ENCODE data around the gene TLR3. TPM values are rescaled to one million over a fixed set of nuclear protein-coding genes. Genes with fewer than 3 reads are reported as not detected.

TLR3 gene
- total RNA-seq, 4 donors from 2014 or later: 0.47 to 2.5 (median 1.4) TPM

GRCh38 chr4:186134861-186135260, 65.9 kb downstream of the TLR3 start:
- Histone ChIP-seq H3K4me1 (no peaks in the 10 kb centered on the region), H3K27ac (no peak overlapping the region), H3K4me3 (no peak overlapping the region), H3K9me3 (no peaks in the 10 kb centered on the region), H3K27me3 (no peaks in the 10 kb centered on the region), H3K36me3 (no peaks in the 10 kb centered on the region)
- no peak for TF ChIP-seq CTCF (IDR thresholded peaks at IDR 0.05 in 4 of 5, conservative IDR thresholded peaks at IDR 0.05 in 1 of 5)
- no peak for ATAC-seq
- intact Hi-C loops (cut with DNase I; ENCODE audit: low total_unique reads) (no loop called here), in situ Hi-C loops (cut with MboI; ENCODE audit: low sequenced_read_pairs in 4 of 4) (loop anchor here in 1 of 4 donors (5.0 kb wide), 1 partner anchor 68 kb away; the partner anchor contains the start of gene TLR3)
- no peak for DNase-seq

- peak in 1 of 5 experiments; percentile 34 for TF ChIP-seq CTCF (IDR thresholded peaks at IDR 0.05 in 4 of 5, conservative IDR thresholded peaks at IDR 0.05 in 1 of 5)
- TF ChIP-seq POLR2A (IDR thresholded peaks at IDR 0.05): no peak
- ATAC-seq (no peak), DNase-seq (no peak)
- Histone ChIP-seq H3K9me3 (no peaks in the 10 kb centered on the region), H3K36me3 (no peaks in the 10 kb centered on the region), H3K4me1 (no peaks in the 10 kb centered on the region), H3K27ac (no peak overlapping the region), H3K27me3 (no peaks in the 10 kb centered on the region), H3K4me3 (no peak overlapping the region)
- intact Hi-C loops (cut with DNase I; ENCODE audit: low total_unique reads) (no loop called here), in situ Hi-C loops (cut with MboI; ENCODE audit: low sequenced_read_pairs in 4 of 4) (loop anchor here in 1 of 4 donors (5.0 kb wide), 1 partner anchor 70 kb away; the partner anchor contains the start of gene TLR3)
These were observed 68.3 kb downstream of the TLR3 start for GRCh38 chr4:186137196-186137794.

Other genes starting within 250 kb of the TLR3 start
- gene FAM149A, start 35.5 kb downstream of the TLR3 start, total RNA-seq: 1 to 10 TPM; 1.5 to 5.9 (median 3.3) TPM
- gene CYP4V2, start 122.4 kb downstream of the TLR3 start, total RNA-seq: 10 to 100 TPM in 1 of 4 donors, 1 to 10 TPM in 3; 2.9 to 11.0 (median 6.1) TPM
- gene KLKB1, start 158.4 kb downstream of the TLR3 start, total RNA-seq: under 1 TPM in 2 of 4 donors, not detected in 2; 0.20 to 0.40 TPM
- gene F11, start 197.0 kb downstream of the TLR3 start, total RNA-seq: under 1 TPM in 1 of 4 donors, not detected in 3; 0.22 TPM

All from gastrocnemius medialis (tissue), 4 donors.